C4-2B (cell line): ENCODE measurements around the gene R3HDM4.

Source experiments
- H3K27ac ChIP-seq: fragments of 450-650 bp; 2 replicates; pipeline ENCODE4 v1.5.1; 2017
- ZFX ChIP-seq: fragments of 450-650 bp; IDR thresholded peaks from 2 replicates; pipeline ENCODE4 v1.6.1; 2017
- TF ChIP-seq, protein P1 (sequence below): fragments of 450-650 bp; conservative IDR thresholded peaks from 2 replicates; pipeline ENCODE4 v1.5.1; 2017; ENCODE audit warnings: mild to moderate bottlenecking

Gene R3HDM4

DNA sequence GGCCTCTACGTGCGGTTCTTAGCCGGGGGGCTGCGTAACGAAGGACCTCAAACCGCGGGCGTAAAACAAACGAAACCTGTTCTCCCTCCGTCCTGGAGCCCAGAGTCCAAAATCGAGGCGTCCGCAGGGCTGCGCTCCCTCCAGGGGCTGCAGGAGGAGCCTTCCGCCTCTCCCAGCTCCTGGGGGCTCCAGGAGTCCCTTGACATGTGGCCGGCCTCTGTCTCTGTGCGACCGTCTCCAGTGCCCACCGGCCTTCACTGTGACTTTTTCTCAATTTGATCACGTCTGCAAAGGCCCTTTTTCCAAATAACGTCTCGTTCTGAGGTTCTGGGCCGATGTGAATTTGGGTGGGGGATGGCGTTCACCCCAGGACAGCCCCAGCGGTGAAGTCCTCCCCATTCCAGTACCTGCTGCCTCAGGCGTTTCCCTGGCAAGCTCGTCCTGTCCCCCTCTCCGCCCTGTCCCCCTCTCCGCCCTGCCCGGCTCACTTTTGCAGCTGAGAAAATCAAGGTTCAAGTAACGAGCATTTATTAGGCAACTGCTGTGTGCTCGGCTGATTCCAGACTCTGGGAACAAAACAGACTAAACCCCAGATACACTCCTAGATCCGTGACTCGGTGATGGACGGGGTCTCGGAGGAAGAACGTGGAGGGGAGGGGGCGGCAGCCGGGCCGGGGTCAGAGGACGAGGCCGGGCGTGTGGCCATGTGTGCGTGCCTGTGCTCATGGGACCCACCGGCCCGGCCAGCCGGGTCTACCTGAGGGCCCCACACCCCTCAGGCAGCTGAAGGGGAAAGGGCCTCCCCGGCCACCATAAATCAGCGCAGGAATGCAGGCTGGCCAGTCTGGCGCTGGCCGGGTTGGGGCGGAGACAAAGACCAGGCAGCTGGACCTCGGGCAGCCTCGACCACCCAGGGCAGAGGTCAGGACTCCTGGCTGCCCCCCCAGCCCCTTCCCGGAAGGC lies 43.1 kb upstream of the R3HDM4 start:
- no peak overlapping the region for H3K27ac ChIP-seq
- TF ChIP-seq, protein P1, sequence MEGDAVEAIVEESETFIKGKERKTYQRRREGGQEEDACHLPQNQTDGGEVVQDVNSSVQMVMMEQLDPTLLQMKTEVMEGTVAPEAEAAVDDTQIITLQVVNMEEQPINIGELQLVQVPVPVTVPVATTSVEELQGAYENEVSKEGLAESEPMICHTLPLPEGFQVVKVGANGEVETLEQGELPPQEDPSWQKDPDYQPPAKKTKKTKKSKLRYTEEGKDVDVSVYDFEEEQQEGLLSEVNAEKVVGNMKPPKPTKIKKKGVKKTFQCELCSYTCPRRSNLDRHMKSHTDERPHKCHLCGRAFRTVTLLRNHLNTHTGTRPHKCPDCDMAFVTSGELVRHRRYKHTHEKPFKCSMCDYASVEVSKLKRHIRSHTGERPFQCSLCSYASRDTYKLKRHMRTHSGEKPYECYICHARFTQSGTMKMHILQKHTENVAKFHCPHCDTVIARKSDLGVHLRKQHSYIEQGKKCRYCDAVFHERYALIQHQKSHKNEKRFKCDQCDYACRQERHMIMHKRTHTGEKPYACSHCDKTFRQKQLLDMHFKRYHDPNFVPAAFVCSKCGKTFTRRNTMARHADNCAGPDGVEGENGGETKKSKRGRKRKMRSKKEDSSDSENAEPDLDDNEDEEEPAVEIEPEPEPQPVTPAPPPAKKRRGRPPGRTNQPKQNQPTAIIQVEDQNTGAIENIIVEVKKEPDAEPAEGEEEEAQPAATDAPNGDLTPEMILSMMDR, result no peak
- no peak for TF ChIP-seq ZFX

DNA sequence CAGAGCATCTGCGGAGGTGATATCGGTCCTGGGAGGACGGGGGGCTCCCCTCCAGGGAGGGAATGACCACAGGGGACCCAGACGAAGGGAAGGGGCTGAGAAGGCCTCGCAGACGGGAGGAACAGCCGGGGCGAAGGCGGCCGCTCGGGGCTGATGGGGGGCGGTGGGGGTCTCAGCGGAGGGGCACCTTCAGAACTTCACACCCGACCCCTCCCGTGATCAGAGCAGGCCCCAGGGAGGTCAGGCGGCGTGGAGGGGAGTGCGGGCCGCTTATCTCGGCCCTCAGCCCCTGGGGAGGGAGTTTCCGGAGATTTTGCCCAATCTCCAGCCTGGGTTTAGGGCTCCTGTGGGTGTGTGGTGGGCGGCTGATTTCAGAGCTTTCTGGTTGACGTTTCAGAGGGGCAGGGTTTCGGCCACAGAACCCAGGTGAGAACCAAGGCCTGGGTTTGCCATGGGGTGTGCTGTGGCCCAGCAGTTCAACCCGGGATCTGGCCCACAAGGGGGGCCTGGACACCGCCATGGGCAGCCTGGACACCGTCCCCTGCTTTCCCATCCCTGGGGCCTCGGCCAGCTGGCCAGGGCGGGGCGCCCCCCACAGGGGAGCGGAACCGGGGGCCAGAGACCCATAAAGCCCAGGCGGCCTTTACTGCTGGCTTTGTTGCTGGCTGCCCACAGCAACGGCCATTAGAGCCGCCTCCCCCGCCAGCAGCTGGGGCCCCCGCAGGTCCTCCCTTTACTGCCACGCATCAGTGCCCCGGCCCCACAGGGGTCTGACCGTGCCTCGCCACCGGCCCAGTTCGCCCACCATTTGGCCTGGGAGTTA lies 41.9 kb upstream of the R3HDM4 start:
- TF ChIP-seq, protein P1, result no peak
- no peak for TF ChIP-seq ZFX
- H3K27ac ChIP-seq, result no peak overlapping the region

DNA sequence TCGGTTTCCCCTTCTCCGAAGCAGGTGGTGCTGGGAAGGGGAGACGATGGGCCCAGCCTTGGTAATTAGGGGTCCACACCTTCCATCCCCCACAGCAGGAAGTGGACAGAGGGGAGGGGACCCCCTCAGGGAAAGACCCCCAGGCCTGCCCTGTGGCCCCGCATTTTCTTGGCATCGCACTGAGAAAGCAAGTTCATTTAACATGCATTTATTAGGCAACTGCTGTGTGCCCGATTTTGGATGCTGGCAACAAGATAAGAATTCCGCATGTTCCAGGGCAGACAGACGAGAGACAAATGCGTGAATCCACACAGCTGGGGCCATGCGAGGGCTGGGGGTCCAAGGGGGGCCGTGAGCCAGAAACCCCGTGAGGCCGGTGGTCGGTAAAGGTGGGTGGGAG lies 41.3 kb upstream of the R3HDM4 start:
- H3K27ac ChIP-seq, result no peak overlapping the region
- TF ChIP-seq ZFX, result no peak
- TF ChIP-seq, protein P1, result no peak

DNA sequence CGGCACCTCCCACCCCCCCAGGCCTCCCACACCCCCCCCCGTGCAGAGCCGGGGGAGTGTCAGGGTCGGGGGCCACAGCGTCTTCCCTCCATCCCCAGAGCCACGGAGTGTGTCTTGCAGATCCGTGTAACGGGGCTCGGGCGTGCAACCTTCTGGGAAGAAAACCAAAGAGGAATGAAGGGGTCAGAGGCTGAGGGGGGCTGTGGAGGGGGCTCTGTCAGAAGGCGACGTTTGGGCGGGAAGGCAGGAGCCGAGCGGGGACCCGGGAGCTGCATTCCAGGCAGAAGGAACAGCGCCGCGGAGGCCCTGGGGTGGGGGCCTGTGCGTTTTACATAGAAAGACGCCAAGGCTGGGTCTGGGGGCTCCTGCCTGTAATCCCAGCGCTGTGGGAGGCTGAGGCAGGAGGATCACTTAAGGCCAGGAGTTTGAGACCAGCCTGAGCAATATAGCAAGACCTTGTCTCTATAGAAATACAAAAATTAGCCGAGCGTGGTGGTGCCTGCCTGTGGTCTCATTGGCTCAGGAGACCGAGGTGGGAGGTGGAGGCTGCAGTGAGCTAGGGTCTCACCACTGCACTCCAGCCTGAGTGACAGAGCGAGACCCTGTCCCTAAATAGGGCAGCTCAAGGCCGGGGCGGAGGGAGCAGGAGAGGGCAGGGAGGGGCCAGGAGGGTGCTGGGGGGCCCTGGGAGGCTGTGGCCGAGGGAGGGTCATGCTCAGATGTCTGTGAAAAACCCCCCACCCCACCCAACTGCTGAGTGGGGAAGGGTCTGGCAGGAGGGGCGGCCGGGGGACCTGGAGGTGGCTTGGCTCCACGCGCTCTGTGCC lies 40.6 kb upstream of the R3HDM4 start:
- H3K27ac ChIP-seq, result peak overlapping the region; percentile 83
- TF ChIP-seq ZFX, result no peak
- TF ChIP-seq, protein P1, result no peak

DNA sequence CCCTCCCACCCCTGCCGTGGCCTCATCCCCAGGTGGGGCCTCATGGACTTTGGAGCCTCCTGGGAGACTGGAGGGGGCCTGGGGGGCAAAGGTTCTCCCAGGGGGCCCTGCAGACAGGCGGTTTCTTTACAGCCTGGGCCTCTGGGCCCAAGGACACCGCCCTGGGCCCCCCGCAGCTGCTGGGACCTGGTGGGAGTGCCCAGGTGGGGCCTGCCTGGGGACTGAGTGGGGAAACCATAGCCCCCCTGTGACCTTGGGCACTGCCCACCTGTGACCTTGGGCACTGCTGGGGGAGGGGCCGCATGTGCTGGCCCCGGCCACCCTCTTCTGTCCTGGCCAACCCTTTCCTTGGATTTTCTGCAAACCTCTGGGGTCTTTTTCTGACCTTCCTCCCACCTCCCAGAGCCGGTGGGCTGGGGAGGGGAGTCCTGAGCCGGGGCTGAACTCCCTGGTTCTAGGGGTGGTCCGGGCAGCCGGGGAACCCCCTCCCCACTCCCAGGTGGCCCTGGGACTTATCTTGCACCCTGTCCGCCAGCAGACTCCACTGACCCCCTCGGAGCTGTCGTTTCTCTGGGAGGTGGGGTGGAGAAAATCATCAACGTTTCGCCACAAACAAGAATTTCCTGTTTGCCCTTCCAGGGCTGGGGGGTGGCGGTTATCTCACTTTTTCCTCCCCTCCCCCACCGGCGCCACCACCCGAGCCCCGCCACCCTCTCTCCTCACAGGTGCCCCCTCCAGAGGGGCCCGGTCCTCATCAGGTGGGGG lies 39.8 kb upstream of the R3HDM4 start:
- H3K27ac ChIP-seq, result peak overlapping the region; percentile 83
- TF ChIP-seq, protein P1, result no peak
- no peak for TF ChIP-seq ZFX

DNA sequence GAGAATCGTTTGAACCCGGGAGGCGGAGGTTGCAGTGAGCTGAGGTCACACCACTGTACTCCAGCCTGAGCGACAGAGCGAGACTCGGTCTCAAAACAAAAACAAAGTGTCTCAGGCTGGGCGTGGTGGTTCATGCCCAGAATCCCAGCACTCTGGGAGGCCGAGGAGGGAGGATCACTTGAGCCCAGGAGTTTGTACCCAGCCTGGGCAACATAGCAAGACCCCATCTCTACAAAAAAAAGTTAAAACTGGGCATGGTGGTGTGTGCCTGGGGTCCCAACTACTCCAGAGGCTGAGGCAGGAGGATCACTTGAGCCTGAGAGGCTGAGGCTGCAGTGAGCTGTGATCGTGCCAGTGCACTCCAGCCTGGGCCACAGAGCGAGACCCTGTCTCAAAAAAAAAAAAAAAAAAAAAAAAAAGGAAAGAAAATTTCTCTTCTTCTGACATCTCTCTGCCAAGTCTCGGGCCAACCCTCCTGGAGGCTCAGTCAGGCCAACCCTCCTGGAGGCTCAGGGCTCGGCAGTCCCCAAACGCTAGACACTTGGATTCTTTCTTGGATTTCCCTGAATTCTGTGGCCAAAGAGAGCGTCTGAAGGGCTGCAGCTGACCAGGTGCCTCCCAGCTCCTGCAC lies 39.1 kb upstream of the R3HDM4 start:
- H3K27ac ChIP-seq, result peak overlapping the region; percentile 83
- TF ChIP-seq, protein P1, result no peak
- TF ChIP-seq ZFX, result no peak
